ENCODE results near the gene KLHL11. TPM values are rescaled to one million over a fixed set of nuclear protein-coding genes. Genes with fewer than 3 reads are reported as not detected.

Gene KLHL11
- polyA plus RNA-seq, 3 donors: 3.0 to 4.1 (median 3.4) TPM

DNA sequence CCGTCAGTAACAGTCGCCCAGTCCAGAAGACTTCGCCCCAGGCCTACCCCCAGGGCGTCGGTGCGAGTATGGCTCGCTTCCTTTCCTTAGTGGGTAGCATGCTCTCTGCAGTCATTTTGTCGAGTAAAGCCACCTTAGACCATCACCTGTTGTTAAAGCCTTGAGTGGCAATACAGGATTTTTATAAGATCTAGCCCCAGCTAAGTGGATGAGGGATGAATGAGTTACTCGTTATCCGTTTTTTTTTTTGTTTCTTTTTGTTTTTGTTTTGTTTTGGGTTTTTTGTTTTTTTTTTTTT lies 322 bp upstream of the KLHL11 start:
- H3K36me3 Mint-ChIP-seq: peaks cover 34 to 37% of the 10 kb centered on the region in 2 donors
- H3K9me3 Mint-ChIP-seq: no peaks in the 10 kb centered on the region
- peak overlapping the region in 1 of 2 donors; percentile 86 for H3K4me3 Mint-ChIP-seq
- Histone ChIP-seq H3K4me1 (ENCODE audit: control insufficient read depth in 1 of 2, insufficient read depth in 2 of 2, low read length in 2 of 2) (peaks cover 21 to 27% of the 10 kb centered on the region in 2 donors), H3K4me3 (replicated peaks in 1 of 3; ENCODE audit: low read depth in 2 of 3, low read length in 3 of 3) (peak overlapping the region in 2 of 3 experiments; percentile 13 to 96), H3K27me3 (ENCODE audit: control insufficient read depth in 2 of 2, insufficient read depth in 2 of 2, low read length in 2 of 2) (no peaks in the 10 kb centered on the region), H3K4me2 (replicated peaks; ENCODE audit: extremely low read depth, low read length, poor library complexity, severe bottlenecking) (peak overlapping the region; percentile 99), H3K9me3 (replicated peaks in 1 of 2; ENCODE audit: control insufficient read depth in 1 of 2, insufficient read depth in 1 of 2, low read length in 2 of 2) (no peaks in the 10 kb centered on the region), H3K9ac (ENCODE audit: insufficient read depth, low read length, poor library complexity, severe bottlenecking) (peak overlapping the region; percentile 90), H3K27ac (ENCODE audit: low read depth in 1 of 2, low read length in 2 of 2) (no peak overlapping the region), H4K20me1 (ENCODE audit: insufficient read depth, low read length) (peaks cover 31% of the 10 kb centered on the region), H3K36me3 (replicated peaks in 1 of 2; ENCODE audit: control insufficient read depth in 1 of 2, insufficient read depth in 2 of 2, low read length in 2 of 2) (peaks cover 30 to 37% of the 10 kb centered on the region in 2 donors), H3K79me2 (ENCODE audit: insufficient read depth, low read length) (peaks cover 43% of the 10 kb centered on the region), H2AFZ (ENCODE audit: insufficient read depth, low read depth, low read length, poor library complexity, severe bottlenecking) (peak overlapping the region; percentile 98)
- H3K4me1 Mint-ChIP-seq: peaks cover 10% of the 10 kb centered on the region
- intact Hi-C loops (cut with micrococcal nuclease): no loop called here
- DNase-seq: no peak
- TF ChIP-seq, protein P1, sequence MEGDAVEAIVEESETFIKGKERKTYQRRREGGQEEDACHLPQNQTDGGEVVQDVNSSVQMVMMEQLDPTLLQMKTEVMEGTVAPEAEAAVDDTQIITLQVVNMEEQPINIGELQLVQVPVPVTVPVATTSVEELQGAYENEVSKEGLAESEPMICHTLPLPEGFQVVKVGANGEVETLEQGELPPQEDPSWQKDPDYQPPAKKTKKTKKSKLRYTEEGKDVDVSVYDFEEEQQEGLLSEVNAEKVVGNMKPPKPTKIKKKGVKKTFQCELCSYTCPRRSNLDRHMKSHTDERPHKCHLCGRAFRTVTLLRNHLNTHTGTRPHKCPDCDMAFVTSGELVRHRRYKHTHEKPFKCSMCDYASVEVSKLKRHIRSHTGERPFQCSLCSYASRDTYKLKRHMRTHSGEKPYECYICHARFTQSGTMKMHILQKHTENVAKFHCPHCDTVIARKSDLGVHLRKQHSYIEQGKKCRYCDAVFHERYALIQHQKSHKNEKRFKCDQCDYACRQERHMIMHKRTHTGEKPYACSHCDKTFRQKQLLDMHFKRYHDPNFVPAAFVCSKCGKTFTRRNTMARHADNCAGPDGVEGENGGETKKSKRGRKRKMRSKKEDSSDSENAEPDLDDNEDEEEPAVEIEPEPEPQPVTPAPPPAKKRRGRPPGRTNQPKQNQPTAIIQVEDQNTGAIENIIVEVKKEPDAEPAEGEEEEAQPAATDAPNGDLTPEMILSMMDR (IDR thresholded peaks at IDR 0.05): no peak
- WGBS (ENCODE audit: insufficient coverage): 2% methylated on average over 6 of the region's 10 CpGs
- no peaks in the 10 kb centered on the region for H3K27me3 Mint-ChIP-seq (ENCODE audit: low read depth in 3 of 3)
- peak overlapping the region in 4 of 7 donors; percentile 23 to 80 (median 46) for H3K27ac Mint-ChIP-seq

GRCh38 chr17:41864498-41864835 lies 756 bp downstream of the KLHL11 start:
- H3K9me3 Mint-ChIP-seq: no peaks in the 10 kb centered on the region
- intact Hi-C loops (cut with micrococcal nuclease): no loop called here
- H3K27me3 Mint-ChIP-seq (ENCODE audit: low read depth in 3 of 3): no peaks in the 10 kb centered on the region
- TF ChIP-seq, protein P1 (IDR thresholded peaks at IDR 0.05): no peak
- H3K79me2 ChIP-seq (ENCODE audit: insufficient read depth, low read length): peaks cover 54% of the 10 kb centered on the region
- H3K4me2 ChIP-seq (replicated peaks; ENCODE audit: extremely low read depth, low read length, poor library complexity, severe bottlenecking): peak overlapping the region; percentile 99
- peak overlapping the region; percentile 90 for H3K9ac ChIP-seq (ENCODE audit: insufficient read depth, low read length, poor library complexity, severe bottlenecking)
- H3K4me3 Mint-ChIP-seq: no peak overlapping the region
- peak overlapping the region; percentile 98 for H2AFZ ChIP-seq (ENCODE audit: insufficient read depth, low read depth, low read length, poor library complexity, severe bottlenecking)
- no peak overlapping the region for H3K27ac Mint-ChIP-seq
- H3K4me1 ChIP-seq (ENCODE audit: control insufficient read depth in 1 of 2, insufficient read depth in 2 of 2, low read length in 2 of 2): peaks cover 21 to 27% of the 10 kb centered on the region in 2 donors
- H3K36me3 ChIP-seq (replicated peaks in 1 of 2; ENCODE audit: control insufficient read depth in 1 of 2, insufficient read depth in 2 of 2, low read length in 2 of 2): peaks cover 20 to 26% of the 10 kb centered on the region in 2 donors
- peaks cover 13% of the 10 kb centered on the region for H3K4me1 Mint-ChIP-seq
- H3K27ac ChIP-seq (ENCODE audit: low read depth in 1 of 2, low read length in 2 of 2): peak overlapping the region; percentile 66 to 87
- H3K4me3 ChIP-seq (replicated peaks in 1 of 3; ENCODE audit: low read depth in 2 of 3, low read length in 3 of 3): peak overlapping the region; percentile 93 to 97 (median 96)
- peaks cover 23 to 26% of the 10 kb centered on the region in 2 donors for H3K36me3 Mint-ChIP-seq
- WGBS (ENCODE audit: insufficient coverage): 0% methylated on average over 25 of the region's 25 CpGs
- no peak for DNase-seq
- peaks cover 41% of the 10 kb centered on the region for H4K20me1 ChIP-seq (ENCODE audit: insufficient read depth, low read length)
- no peaks in the 10 kb centered on the region for H3K9me3 ChIP-seq (replicated peaks in 1 of 2; ENCODE audit: control insufficient read depth in 1 of 2, insufficient read depth in 1 of 2, low read length in 2 of 2)
- no peaks in the 10 kb centered on the region for H3K27me3 ChIP-seq (ENCODE audit: control insufficient read depth in 2 of 2, insufficient read depth in 2 of 2, low read length in 2 of 2)

Data from CD14-positive monocyte (primary cell).